ENCODE data around the gene PRSS53. TPM values are rescaled to one million over a fixed set of nuclear protein-coding genes. Genes with fewer than 3 reads are reported as not detected.

Gene PRSS53
- total RNA-seq, 1 experiment from 2014 or later, result 2.8 TPM

DNA sequence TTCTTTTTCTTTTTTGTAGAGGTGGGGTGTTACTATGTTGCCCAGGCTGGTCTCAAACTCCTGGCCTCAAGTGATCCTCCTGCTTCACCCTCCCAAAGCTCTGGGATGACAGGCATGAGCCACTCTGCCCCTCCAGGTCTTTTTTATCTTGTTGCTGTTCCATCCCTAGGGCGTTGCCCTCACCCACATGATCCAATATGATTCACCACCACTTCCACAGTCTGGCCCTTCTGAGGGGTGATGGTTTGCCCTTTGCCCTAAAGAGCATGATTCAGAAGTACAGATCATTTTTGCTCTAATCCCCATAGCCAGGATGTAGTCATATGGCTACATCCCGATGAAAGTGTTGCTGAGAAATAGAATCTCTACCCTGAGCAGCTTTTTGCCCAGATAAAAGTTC, 36.6 kb downstream of the PRSS53 start:
- Mint-ChIP-seq H3K4me3 (no peak overlapping the region), H3K27ac (no peak overlapping the region), H3K9me3 (no peaks in the 10 kb centered on the region), H3K27me3 (ENCODE audit: low read depth) (peaks cover 6% of the 10 kb centered on the region), H3K36me3 (ENCODE audit: insufficient read depth in 1 of 3, low read depth in 3 of 3) (no peaks in the 10 kb centered on the region; a peak in 1 of 7 replicates), H3K4me1 (peaks cover 18 to 30% of the 10 kb centered on the region in 2 experiments)
- Histone ChIP-seq H2AK5ac (ENCODE audit: insufficient read length, low read length) (no peak overlapping the region), H4K5ac (ENCODE audit: insufficient read length, low read depth, low read length) (no peak overlapping the region), H3K56ac (ENCODE audit: insufficient read length, low read depth, low read length) (no peak overlapping the region), H3K23me2 (ENCODE audit: insufficient read length, low read depth, low read length, poor library complexity, severe bottlenecking) (no peaks in the 10 kb centered on the region), H3K9ac (ENCODE audit: extremely low read depth, insufficient read length, low read length) (no peak overlapping the region), H4K20me1 (ENCODE audit: control insufficient read depth, insufficient read depth, insufficient read length) (no peaks in the 10 kb centered on the region), H3K14ac (ENCODE audit: insufficient read depth, low read length) (no peak overlapping the region), H2BK15ac (ENCODE audit: low read depth, low read length) (no peak overlapping the region), H2BK20ac (ENCODE audit: low read depth, low read length, poor library complexity, severe bottlenecking) (peak overlapping the region; percentile 1), H2AFZ (ENCODE audit: low read length) (no peak overlapping the region), H2BK5ac (ENCODE audit: insufficient read length, low read length) (no peak overlapping the region), H2BK120ac (ENCODE audit: low read depth, low read length, poor library complexity, severe bottlenecking) (no peak overlapping the region), H4K8ac (replicated peaks; ENCODE audit: insufficient read length, low read depth, low read length) (no peak overlapping the region), H3K27me3 (ENCODE audit: insufficient read depth, low read length) (no peaks in the 10 kb centered on the region), H3K4me1 (ENCODE audit: insufficient read depth, low read length) (no peaks in the 10 kb centered on the region), H3K4ac (ENCODE audit: low read depth, low read length) (no peak overlapping the region), H3K79me2 (ENCODE audit: insufficient read depth, low read length) (no peaks in the 10 kb centered on the region), H3T11ph (ENCODE audit: low read length) (no peak overlapping the region), H3K27ac (ENCODE audit: insufficient read length, low read depth, low read length) (no peak overlapping the region), H3K79me1 (ENCODE audit: insufficient read depth, low read depth, low read length, poor library complexity, severe bottlenecking) (no peaks in the 10 kb centered on the region), H3K4me2 (ENCODE audit: insufficient read depth, insufficient read length, low read length) (no peak overlapping the region), H4K91ac (ENCODE audit: insufficient read length, low read depth, low read length) (no peak overlapping the region), H2BK12ac (ENCODE audit: insufficient read length, low read depth, low read length) (no peak overlapping the region), H3K18ac (ENCODE audit: insufficient read length, low read depth, low read length) (no peak overlapping the region), H3K23ac (ENCODE audit: insufficient read length, low read depth, low read length) (no peak overlapping the region), H3K9me3 (ENCODE audit: control insufficient read depth, low read depth, low read length) (no peaks in the 10 kb centered on the region)
- no peak for DNase-seq
- no CpG with 5 or more reads among the region's 2 CpGs for WGBS (ENCODE audit: extremely low coverage, insufficient read length, low lambda C conversion rate)
- TF ChIP-seq CTCF (conservative IDR thresholded peaks at IDR 0.05), result no peak

Measured in H9 (cell line).